Hepatocyte (in vitro differentiated cells): ENCODE results near the gene UBAP2. TPM values are rescaled to one million over a fixed set of nuclear protein-coding genes. Genes with fewer than 3 reads are reported as not detected.

Experiments used
- DNase-seq: peaks from one replicate; pipeline ENCODE4 v3.0.0-alpha.2; 2016; ENCODE audit warnings: low spot score
- H2AFZ ChIP-seq: fragments of 200-600 bp; sonication (generic); 2 replicates; pipeline ENCODE4 v1.6.0; 2016; ENCODE audit warnings: antibody characterized with exemption, mild to moderate bottlenecking
- H3K27ac ChIP-seq: fragments of 200-600 bp; sonication (generic); 2 replicates; pipeline ENCODE4 v1.5.1; 2016; ENCODE audit warnings: mild to moderate bottlenecking
- H3K27me3 ChIP-seq: fragments of 200-600 bp; sonication (generic); 2 replicates; pipeline ENCODE4 v1.6.1; 2016
- H3K36me3 ChIP-seq: fragments of 200-600 bp; sonication (generic); replicated peaks from 2 replicates; pipeline ENCODE4 v1.5.1; 2016; ENCODE audit warnings: low read depth; ENCODE audit not compliant: insufficient read depth
- H3K4me1 ChIP-seq: fragments of 200-600 bp; sonication (generic); 2 replicates; pipeline ENCODE4 v1.5.1; 2016; ENCODE audit warnings: mild to moderate bottlenecking, moderate library complexity; ENCODE audit not compliant: insufficient read depth
- H3K4me2 ChIP-seq: fragments of 200-600 bp; sonication (generic); 2 replicates; pipeline ENCODE4 v1.6.0; 2016
- H3K4me3 ChIP-seq: fragments of 200-600 bp; sonication (generic); 2 replicates; pipeline ENCODE4 v1.5.1; 2016; ENCODE audit warnings: mild to moderate bottlenecking
- H3K79me2 ChIP-seq: fragments of 200-600 bp; sonication (generic); 2 replicates; pipeline ENCODE4 v1.6.0; 2017; ENCODE audit warnings: mild to moderate bottlenecking
- H3K9me2 ChIP-seq: fragments of 200-600 bp; sonication (generic); replicated peaks from 2 replicates; pipeline ENCODE4 v1.6.0; 2017; ENCODE audit warnings: mild to moderate bottlenecking; ENCODE audit not compliant: insufficient read depth
- H3K9me3 ChIP-seq: fragments of 200-600 bp; sonication (generic); 2 replicates; pipeline ENCODE4 v1.5.1; 2016; ENCODE audit warnings: low read depth, mild to moderate bottlenecking
- H4K20me1 ChIP-seq: fragments of 200-600 bp; sonication (generic); 2 replicates; pipeline ENCODE4 v1.6.0; 2016; ENCODE audit warnings: mild to moderate bottlenecking; ENCODE audit not compliant: insufficient read depth, poor library complexity, severe bottlenecking
- CTCF ChIP-seq: fragments of 200-600 bp; sonication (generic); IDR thresholded peaks from 2 replicates; pipeline ENCODE4 v1.5.1; 2016; ENCODE audit warnings: antibody characterized with exemption, mild to moderate bottlenecking; ENCODE audit not compliant: poor library complexity
- EZH2 ChIP-seq: fragments of 200-600 bp; sonication (generic); IDR thresholded peaks from 2 replicates; pipeline ENCODE4 v1.6.1; 2016; ENCODE audit warnings: antibody characterized with exemption, mild to moderate bottlenecking, borderline replicate concordance
- EZH2phosphoT487 ChIP-seq: fragments of 200-600 bp; sonication (generic); IDR thresholded peaks from one replicate; pipeline ENCODE4 v1.6.1; 2018; ENCODE audit warnings: antibody characterized with exemption, mild to moderate bottlenecking, low read depth, moderate library complexity; ENCODE audit not compliant: unreplicated experiment, severe bottlenecking
- WGBS: methylation state at CpG from one replicate; pipeline ENCODE4 v1.1.6; 2016; ENCODE audit warnings: low lambda C conversion rate; ENCODE audit errors: missing lambda C conversion rate; 5-methylcytosine and 5-hydroxymethylcytosine counted together
- polyA plus RNA-seq: library from polyadenylated mRNA; unstranded; fragments of >200 nt; fragmentation: Nextera tagmentation; extraction: Ambion mirVana; gene quantifications from 2 replicates; pipeline ENCODE4 v1.2.1, GENCODE V29; 2016
- total RNA-seq: library from RNA; depleted of rRNA; stranded (reverse); fragments of >200 nt; gene quantifications from 2 replicates; pipeline ENCODE4 v1.2.3, GENCODE V29; 2014

Gene UBAP2
- total and polyA plus RNA-seq, 2 experiments from 2014 or later: 22.4 to 24.9 TPM

DNA sequence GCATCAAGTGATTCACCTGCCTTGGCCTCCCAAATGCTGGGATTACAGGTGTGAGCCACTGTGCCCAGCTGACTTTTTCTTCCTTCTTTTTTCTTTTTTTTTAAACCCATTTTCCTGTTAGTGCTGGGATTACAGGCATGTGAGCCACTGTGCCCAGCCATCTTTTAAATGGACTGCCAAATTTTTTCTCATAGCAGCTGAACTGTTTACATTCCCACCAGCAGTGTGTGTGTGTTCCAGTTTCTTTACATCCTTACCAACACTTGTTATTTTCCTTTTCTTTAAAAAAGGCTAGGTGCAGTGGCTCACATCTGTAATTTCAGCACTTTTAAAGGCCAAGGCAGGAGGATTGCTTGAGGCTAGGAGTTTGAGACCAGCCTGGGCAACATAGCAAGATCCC, 154.8 kb downstream of the UBAP2 start:
- H3K36me3 ChIP-seq: no peaks in the 10 kb centered on the region
- no peaks in the 10 kb centered on the region for H3K4me1 ChIP-seq
- H3K27me3 ChIP-seq: no peaks in the 10 kb centered on the region
- H3K79me2 ChIP-seq: peaks cover 99% of the 10 kb centered on the region
- H3K4me2 ChIP-seq: no peak overlapping the region
- no peak overlapping the region for H3K4me3 ChIP-seq
- DNase-seq: no peak
- H3K27ac ChIP-seq: no peak overlapping the region
- TF ChIP-seq CTCF: no peak
- no peak for TF ChIP-seq EZH2phosphoT487
- no peak for TF ChIP-seq EZH2
- no peaks in the 10 kb centered on the region for H3K9me3 ChIP-seq
- no peak overlapping the region for H2AFZ ChIP-seq
- no peaks in the 10 kb centered on the region for H3K9me2 ChIP-seq
- H4K20me1 ChIP-seq: peaks cover 72% of the 10 kb centered on the region

DNA sequence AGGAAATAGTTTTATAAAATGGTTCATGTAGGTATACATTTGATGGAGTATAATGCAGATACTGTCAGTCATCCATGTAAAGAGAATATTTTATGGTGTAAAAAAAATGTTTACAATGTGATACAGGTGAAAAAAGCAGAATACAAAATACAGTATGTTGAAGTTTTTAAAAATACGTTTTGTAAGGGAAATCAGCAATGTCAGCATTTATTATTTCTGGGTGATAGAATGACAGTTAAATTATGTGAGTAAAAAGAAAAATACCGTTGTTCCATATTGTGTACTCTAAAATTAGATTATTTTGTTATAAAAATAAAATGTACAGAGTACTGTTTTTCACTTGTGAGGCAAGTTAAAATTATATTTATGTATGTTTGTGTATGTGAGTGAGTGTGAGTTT, 162.7 kb downstream of the UBAP2 start:
- H3K27me3 ChIP-seq: no peaks in the 10 kb centered on the region
- H3K4me2 ChIP-seq: no peak overlapping the region
- no peaks in the 10 kb centered on the region for H3K36me3 ChIP-seq
- no peak overlapping the region for H3K27ac ChIP-seq
- no peaks in the 10 kb centered on the region for H3K9me3 ChIP-seq
- 85% methylated on average over 2 of the region's 2 CpGs for WGBS
- peaks cover 83% of the 10 kb centered on the region for H4K20me1 ChIP-seq
- TF ChIP-seq CTCF (no peak), EZH2phosphoT487 (no peak), EZH2 (no peak)
- no peak overlapping the region for H3K4me3 ChIP-seq
- DNase-seq: no peak
- no peak overlapping the region for H2AFZ ChIP-seq
- H3K9me2 ChIP-seq: no peaks in the 10 kb centered on the region
- H3K4me1 ChIP-seq: peaks cover 11% of the 10 kb centered on the region
- peaks cover 100% of the 10 kb centered on the region for H3K79me2 ChIP-seq

- Histone ChIP-seq H3K9me3 (no peaks in the 10 kb centered on the region), H3K4me1 (peaks cover 11% of the 10 kb centered on the region), H3K4me2 (peak overlapping the region; percentile 10), H3K27ac (peak overlapping the region; percentile 5), H3K27me3 (no peaks in the 10 kb centered on the region), H3K4me3 (no peak overlapping the region), H3K79me2 (peaks cover 100% of the 10 kb centered on the region), H3K9me2 (no peaks in the 10 kb centered on the region), H4K20me1 (peaks cover 92% of the 10 kb centered on the region), H3K36me3 (no peaks in the 10 kb centered on the region), H2AFZ (no peak overlapping the region)
- peak; percentile 44 for DNase-seq
- no peak for TF ChIP-seq EZH2
- TF ChIP-seq CTCF: no peak
- TF ChIP-seq EZH2phosphoT487: no peak
- 67% methylated on average over 5 of the region's 5 CpGs for WGBS
Observed at GRCh38 chr9:33884856-33885701, 163.6 kb downstream of the UBAP2 start.
